ENCODE measurements around the gene ADNP2.

- TF ChIP-seq CTCF (IDR thresholded peaks at IDR 0.05) (no peak), POLR2A (IDR thresholded peaks at IDR 0.05) (no peak)
These were observed 54.1 kb downstream of the ADNP2 start for GRCh38 chr18:80163183-80163582.

Data from heart left ventricle (tissue), 13 donors.